GM19025 (cell line): ENCODE data around the gene RETREG1.
"Not testable (repeated sequence)": the region's sequence is repeated elsewhere in the genome, so short reads cannot be mapped to it uniquely, and the experiment has no call there.

Experiments used
- ATAC-seq: cut with Tn5 transposase; IDR thresholded peaks from one replicate; pipeline ENCODE4 v1.9.1; 2021; ENCODE audit warnings: mild to moderate bottlenecking, low read depth, moderate library complexity; ENCODE audit not compliant: unreplicated experiment

RETREG1 gene

GRCh38 chr5:16618138-16618897, 1.5 kb upstream of the RETREG1 start:
- no peak for ATAC-seq

- ATAC-seq, result no peak
Observed at GRCh38 chr5:16617274-16617968, 624 bp upstream of the RETREG1 start.

GRCh38 chr5:16615741-16616535, 859 bp downstream of the RETREG1 start:
- no peak for ATAC-seq

- ATAC-seq, result no peak
Observed at GRCh38 chr5:16612007-16612406, 4.8 kb downstream of the RETREG1 start.

GRCh38 chr5:16610896-16611295, 5.9 kb downstream of the RETREG1 start:
- not testable (repeated sequence) for ATAC-seq

GRCh38 chr5:16609412-16609811, 7.4 kb downstream of the RETREG1 start:
- ATAC-seq, result no peak

- ATAC-seq, result no peak
Observed at GRCh38 chr5:16606628-16607027, 10.2 kb downstream of the RETREG1 start.

- ATAC-seq, result no peak
Observed at GRCh38 chr5:16603701-16604100, 13.1 kb downstream of the RETREG1 start.

- no peak for ATAC-seq
Observed at GRCh38 chr5:16603295-16603694, 13.5 kb downstream of the RETREG1 start.

GRCh38 chr5:16602182-16602581, 14.6 kb downstream of the RETREG1 start:
- ATAC-seq, result no peak

- no peak for ATAC-seq
Observed at GRCh38 chr5:16600946-16601345, 15.9 kb downstream of the RETREG1 start.

GRCh38 chr5:16600397-16600796, 16.4 kb downstream of the RETREG1 start:
- ATAC-seq, result no peak

GRCh38 chr5:16597946-16598694, 18.7 kb downstream of the RETREG1 start:
- no peak for ATAC-seq

- ATAC-seq, result no peak
Observed at GRCh38 chr5:16596581-16596940, 20.2 kb downstream of the RETREG1 start.

- no peak for ATAC-seq
Observed at GRCh38 chr5:16595881-16596580, 20.8 kb downstream of the RETREG1 start.

- no peak for ATAC-seq
Observed at GRCh38 chr5:16593628-16594027, 23.2 kb downstream of the RETREG1 start.

GRCh38 chr5:16593013-16593412, 23.8 kb downstream of the RETREG1 start:
- no peak for ATAC-seq

GRCh38 chr5:16592255-16592654, 24.5 kb downstream of the RETREG1 start:
- ATAC-seq, result no peak

GRCh38 chr5:16590685-16591084, 26.1 kb downstream of the RETREG1 start:
- ATAC-seq, result no peak

GRCh38 chr5:16589658-16590057, 27.1 kb downstream of the RETREG1 start:
- no peak for ATAC-seq
